HG03442 (cell line): ENCODE results near the gene SUSD1.
"Not testable (repeated sequence)": the region's sequence is repeated elsewhere in the genome, so short reads cannot be mapped to it uniquely, and the experiment has no call there.

Experiments used
- ATAC-seq: cut with Tn5 transposase; IDR thresholded peaks from one replicate; pipeline ENCODE4 v1.9.1; 2021; ENCODE audit warnings: mild to moderate bottlenecking, moderate library complexity; ENCODE audit not compliant: unreplicated experiment

SUSD1 gene

DNA sequence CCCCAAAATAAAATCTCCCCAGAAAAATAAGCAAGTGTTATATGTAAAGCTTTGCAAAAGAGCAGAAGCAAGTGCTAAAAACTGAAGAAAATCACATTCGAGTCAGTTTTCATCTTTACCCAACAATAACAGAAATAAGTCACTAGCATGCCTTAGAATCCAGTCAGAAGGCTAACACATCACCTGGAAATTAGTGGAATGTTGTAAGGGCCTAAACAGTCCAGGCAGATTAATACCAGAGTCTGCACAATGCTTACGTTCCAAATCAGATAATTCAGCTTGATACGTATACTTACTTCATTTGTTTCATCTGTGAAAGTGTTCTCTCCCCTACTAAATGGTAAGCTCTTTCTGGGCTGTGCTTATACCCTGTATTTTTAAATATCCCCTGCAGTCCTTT, 42.7 kb downstream of the SUSD1 start:
- ATAC-seq = no peak

DNA sequence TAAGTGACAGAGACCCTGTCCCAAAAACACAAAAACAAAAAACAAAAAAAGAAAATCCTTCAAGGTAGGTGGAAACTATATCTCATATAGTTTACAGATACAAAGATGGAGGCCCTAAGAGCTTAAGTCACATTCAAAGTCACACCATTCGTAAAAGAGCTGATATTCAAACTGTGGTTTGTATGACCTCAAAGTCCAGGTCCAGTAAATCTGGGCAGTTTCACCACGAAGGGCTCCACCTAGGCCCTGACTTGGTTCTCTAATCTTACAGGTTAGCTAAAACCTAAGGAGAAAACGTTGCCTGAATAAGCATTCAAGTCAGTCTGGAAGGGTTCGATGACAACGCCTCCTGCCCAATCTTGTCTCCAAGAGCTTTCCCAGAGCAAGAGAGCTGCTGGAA, 44.1 kb downstream of the SUSD1 start:
- ATAC-seq = no peak

DNA sequence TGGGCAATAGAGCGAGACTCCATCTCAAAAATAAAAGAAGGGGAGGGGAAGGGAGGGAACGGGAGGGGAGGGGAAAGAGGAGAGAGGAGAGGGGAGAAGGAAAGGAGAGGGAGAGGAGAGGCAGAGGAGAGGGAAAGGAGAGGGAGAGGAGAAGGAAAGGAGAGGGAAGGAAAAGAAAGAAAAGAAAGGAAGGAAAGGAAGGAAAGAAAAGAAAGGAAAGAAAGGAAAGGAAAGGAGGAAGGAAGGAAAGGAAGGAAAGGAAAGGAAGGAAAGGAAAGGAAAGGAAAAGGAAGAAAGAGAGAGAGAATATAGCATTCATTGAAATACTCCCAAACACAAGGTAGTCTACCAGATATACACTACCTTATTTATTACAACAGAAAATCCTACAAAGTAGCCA, 44.8 kb downstream of the SUSD1 start:
- no peak for ATAC-seq

GRCh38 chr9:112129246-112129645, 45.9 kb downstream of the SUSD1 start:
- ATAC-seq = no peak

DNA sequence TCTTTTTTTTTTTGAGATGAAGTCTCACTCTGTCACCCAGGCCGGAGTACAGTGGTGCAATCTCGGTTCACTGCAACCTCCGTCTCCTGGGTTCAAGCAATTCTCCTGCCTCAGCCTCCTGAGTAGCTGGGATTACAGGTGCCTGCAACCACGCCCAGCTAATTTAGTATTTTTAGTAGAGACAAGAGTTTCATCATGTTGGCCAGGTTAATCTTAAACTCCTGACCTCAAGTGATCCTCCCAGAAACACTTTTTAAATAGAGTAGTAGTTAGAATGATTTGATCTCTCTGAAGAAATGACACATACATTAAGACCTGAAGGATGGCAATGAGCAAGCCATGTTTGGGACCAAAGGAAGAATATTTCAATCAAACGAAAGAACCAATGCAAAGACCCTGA, 46.7 kb downstream of the SUSD1 start:
- not testable (repeated sequence) for ATAC-seq

- no peak for ATAC-seq
Measured at GRCh38 chr9:112127281-112127680, 47.8 kb downstream of the SUSD1 start.

DNA sequence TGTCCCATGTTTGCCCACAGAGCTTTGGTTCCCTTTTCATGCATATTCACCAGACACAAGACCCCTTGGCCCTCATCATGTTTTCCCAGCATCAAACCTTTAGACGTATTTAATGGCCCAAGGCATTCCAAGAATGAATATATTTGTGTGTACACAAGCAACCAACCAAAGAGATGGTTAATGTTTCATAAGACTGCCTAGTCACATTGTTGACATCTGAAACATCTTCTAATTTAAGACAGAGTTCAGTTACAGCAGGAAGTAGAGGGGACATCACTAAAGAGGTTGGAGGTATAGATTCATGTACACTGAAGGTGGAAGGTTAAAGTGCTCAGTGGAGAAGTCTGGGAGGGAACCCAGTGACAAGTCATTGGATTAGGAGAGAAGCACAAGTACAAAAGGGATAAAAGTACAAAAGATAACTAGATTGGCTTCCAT, 49.1 kb downstream of the SUSD1 start:
- no peak for ATAC-seq

DNA sequence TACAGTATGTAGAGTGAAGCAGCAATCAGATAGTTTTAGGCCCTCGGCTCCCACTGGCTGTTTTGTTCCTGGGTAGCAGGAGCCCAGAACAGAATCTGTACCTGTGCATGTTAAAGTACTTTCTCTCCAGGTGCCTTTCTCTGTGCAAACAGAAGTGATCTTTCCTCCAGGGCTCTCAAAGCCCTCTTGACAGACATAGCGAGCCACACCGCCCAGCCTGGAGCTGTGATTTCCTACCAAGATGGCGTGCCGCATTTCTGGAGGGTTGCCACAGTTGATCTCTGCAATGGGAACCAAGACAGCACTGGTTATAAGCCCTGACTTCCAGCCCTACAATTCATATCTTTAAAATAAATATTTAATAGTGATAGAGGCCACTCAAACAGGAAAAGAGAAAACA, 50.9 kb downstream of the SUSD1 start:
- no peak for ATAC-seq

GRCh38 chr9:112121633-112122032, 53.5 kb downstream of the SUSD1 start:
- ATAC-seq = no peak

GRCh38 chr9:112120439-112120925, 54.6 kb downstream of the SUSD1 start:
- no peak for ATAC-seq

DNA sequence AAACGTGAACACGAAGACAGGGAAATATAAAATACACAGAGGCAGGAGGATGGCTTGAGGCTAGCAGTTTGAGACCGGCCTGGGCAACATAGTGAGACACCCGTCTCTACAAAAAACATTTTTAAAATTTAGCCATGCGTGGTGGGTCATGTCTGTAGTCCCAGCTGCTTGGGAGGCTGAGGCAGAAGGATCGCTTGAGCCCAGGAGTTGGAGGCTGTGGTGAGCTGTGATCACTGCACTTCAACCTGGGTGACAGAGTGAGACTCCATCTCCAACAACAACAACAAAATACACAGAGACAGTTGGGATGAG, 55.1 kb downstream of the SUSD1 start:
- no peak for ATAC-seq

- ATAC-seq = no peak
Measured at GRCh38 chr9:112119225-112120029, 55.7 kb downstream of the SUSD1 start.

- no peak for ATAC-seq
Measured at GRCh38 chr9:112118009-112118408, 57.1 kb downstream of the SUSD1 start.

DNA sequence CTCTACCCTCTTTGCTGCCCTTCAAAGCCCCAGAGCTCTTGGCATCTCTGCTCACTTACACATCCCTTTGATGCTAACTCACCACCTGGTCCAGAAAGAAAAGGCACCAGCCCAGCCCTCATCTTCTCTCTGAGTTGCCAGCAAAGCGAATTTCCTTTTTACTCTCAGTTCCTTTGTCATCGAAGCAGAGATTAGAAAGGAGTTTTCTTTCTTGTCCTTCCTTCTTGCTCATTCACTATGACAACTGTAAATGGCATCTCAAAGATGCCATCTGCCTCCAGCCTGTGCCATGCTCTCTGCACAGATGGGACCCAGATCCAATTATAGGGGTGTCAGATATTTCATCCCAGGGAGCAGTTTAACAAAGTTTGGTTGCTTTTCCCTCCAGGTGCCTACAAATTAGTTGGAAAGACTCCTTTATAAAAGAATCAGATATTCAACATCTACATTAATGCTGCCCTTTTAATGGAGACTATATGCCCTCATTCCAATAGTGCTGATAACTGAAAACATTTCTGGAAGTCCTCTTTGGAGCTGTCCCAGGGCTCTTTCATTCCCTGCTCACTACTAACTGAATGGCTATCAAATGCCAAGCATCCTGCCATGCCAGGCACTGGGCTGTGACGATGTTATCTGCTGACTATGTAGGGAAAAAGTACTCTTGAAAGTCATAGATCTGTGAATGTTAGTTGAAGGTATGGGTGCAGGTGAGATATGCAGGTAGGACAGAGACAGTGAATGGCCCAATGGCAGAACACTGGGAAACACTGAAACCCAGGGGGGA, 58.9 kb downstream of the SUSD1 start:
- ATAC-seq = no peak

DNA sequence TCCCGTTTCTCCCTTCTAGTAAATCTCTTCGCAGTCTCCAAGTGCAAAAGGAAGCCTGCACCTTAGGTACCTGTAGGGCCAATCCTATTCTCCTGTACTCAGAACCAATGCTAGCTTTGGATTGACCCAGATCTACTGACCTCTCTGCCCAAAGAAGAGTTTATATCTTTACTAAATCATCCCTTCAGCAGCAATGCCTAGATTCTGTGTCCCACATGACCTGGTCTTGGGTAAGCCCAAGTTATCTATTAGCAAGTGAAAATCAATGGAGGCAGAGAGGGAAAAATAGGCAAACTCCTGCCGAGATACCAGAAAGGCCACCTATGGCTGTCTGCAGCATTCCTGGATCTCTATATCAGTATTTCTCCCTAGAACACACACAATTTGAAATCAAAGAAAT, 60.0 kb downstream of the SUSD1 start:
- ATAC-seq = no peak

DNA sequence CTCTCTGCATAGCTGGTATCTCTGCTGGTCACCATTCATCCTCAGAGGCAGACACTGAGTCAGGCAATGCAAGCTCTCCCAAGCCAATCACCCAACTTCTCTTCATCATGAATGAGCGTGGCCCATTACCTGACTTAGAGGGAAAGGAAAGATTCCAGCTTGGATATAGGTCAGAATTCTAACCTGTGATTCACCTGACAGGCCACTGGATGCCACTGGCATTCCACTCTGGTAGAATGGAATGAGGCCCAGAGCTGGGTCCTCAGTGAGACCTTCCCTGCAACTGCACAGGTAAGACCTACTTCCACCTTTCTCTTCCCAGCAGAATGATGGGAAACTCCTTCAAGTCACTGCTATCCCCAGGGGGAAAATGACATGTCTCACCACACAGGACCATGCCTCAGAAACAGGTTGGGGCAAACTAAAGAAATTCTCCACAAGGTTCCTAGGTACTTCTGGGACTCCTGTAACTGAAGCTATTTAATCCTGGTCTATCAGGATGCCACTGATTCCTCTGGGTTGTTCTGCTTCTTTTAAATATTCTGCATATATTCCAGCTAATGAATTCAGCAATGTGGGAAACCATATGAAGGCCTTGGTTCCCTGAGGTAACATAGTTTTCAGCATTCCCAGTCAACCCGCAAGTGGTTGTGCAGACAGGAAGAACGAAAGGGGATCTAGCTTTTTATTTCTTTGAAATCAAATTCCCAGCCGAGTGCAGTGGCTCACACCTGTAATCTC, 62.0 kb downstream of the SUSD1 start:
- no peak for ATAC-seq

DNA sequence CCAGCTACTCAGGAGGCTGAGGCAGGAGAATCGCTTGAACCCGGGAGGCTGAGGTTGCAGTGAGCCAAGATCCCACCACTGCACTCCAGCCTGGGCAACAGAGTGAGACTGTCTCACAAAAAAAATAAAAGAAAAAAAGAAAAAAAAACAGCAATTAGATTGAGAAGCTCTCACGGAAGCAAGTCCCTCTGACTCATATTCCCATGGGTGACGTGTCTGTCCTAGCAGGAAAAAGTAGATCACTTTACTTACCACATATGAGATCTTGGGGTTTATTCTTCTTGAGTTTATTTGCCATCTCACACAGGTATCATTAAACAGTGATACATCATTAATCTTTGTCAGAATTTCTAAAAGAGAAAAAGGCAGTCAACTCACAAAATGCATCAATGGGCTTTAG, 62.6 kb downstream of the SUSD1 start:
- ATAC-seq = no peak

DNA sequence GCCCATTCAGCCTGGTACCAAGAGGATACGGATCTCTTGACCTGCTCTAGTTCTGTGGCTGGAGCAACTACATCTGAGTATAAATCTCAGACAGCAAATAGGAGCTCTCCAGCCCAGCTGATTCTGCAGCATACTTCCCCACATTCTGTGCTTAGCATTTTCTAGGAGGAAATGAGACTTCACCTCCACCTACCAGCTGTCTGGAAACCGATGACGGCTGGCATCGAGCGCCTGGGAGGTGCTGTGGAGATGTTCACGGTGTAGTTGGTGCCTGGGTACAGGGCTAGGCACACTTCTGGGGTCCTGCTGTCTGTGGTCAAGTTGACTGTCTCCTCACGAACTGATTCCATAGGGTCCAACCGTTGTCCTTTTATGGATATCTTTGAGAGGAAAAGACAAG, 63.6 kb downstream of the SUSD1 start:
- ATAC-seq = no peak

DNA sequence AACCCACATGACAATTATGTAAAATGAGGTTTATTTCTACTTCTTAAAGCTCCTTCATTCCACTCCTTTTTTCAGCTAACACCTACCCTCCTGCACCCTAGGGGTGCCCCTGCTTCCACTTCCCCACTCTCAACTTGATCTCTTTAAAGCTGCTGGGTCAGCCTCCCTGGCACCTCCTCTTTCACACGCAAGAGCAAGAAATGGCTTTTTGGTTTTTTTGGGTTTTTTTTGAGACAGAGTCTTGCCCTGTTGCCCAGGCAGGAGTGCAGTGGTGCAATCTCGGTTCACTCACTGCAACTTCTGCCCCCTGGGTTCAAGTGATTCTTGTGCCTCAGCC, 64.4 kb downstream of the SUSD1 start:
- no peak for ATAC-seq

DNA sequence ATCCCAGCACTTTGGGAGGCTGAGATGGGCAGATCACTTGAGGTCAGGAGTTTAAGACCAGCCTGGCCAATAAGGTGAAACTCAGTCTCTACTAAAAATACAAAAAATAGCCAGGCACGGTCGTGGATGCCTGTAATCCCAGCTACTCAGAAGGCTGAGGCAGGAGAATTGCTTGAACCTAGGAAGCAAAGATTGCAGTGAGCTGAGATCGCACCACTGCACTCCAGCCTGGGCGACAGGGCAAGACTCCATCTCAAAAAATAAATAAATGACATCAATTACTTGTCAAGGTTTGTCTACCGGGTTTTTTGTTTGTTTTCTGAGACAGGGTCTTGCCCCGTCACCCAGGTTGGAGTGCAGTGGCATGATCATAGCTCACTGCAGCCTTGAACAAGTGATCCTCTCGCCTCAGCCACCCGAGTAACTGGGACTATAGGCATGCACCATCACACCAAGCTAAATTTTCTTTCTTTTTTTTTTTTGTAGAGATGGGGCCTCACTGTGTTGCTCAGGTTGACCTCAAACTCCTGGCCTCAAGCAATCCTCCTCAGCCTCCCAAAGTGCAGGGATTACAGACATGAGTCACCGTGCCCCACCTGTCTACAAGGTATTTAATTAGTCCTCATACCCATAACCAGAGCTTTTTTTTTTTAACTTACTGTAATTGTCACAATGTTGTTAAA, 64.9 kb downstream of the SUSD1 start:
- ATAC-seq = no peak

DNA sequence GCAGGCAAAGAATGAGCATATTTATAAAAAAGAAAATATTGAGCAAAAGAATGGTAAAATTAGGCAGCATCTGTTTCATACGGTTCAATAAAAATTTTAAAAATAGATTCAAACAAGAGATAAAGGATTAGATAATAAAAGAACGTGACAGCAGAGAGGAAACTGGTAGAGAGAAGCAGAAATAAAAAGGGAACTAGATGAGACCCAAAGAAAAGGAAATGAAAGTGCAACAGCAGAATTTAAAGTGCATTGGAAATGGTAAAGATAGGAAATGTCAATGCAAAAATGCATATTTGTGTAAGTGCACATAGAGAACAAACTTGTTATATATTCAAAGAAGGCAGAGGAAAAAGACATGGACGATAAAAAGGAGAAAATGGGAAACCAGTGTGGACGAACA, 70.2 kb downstream of the SUSD1 start:
- no peak for ATAC-seq
